K562 (cell line): Measurements from ENCODE around the gene TAAR9. TPM values are rescaled to one million over a fixed set of nuclear protein-coding genes. Genes with fewer than 3 reads are reported as not detected.

Experiments
- ATAC-seq: fragments of 200-7000 bp; cut with Tn5 transposase; 3 replicates; pipeline ENCODE4 v1.9.1; 2020; ENCODE audit warnings: moderate library complexity
- BruUV-seq: library from RNA; stranded (reverse); fragments of 400-500 nt; replicated peaks from 2 replicates; lab custom pipeline; 2021; lab: Mats Ljungman, UMichigan
- CTCF ChIA-PET: fragments of 300-600 bp; formaldehyde crosslinking; extraction: SDS; loops from one replicate; lab custom pipeline; 2021; ENCODE audit warnings: low intra/inter-chr PET ratio; lab: Yijun Ruan, JAX
- POLR2A ChIA-PET: fragments of 300-600, 350-650 bp; sonication (Branson Sonifier 250); formaldehyde crosslinking; extraction: SDS; loops from one replicate; lab custom pipeline; 2021; ENCODE audit warnings: antibody characterized with exemption, inconsistent platforms; lab: Yijun Ruan, JAX
- DNase-seq, 4 experiments: peaks; one replicate each; pipeline versions ENCODE4 v3.0.0 to v3.0.0-alpha.2; 2011 to 2018; ENCODE audit warnings: low spot score in 3 of 4, mixed read lengths in 3 of 4; ENCODE audit errors: extremely low read depth in 1 of 4
- FAIRE-seq: peaks from 2 replicates; lab custom pipeline; 2011; peaks lifted over from hg19 to GRCh38; lab: Jason Lieb, UNC
- H2AFZ ChIP-seq: 2 replicates; pipeline ENCODE4 v1.6.0; 2011; ENCODE audit warnings: low read depth, low read length, control low read depth, inconsistent platforms
- H3K27ac ChIP-seq: fragments of 200-600 bp; 3 replicates; pipeline ENCODE4 v1.8.0; 2011; ENCODE audit warnings: low read depth, mild to moderate bottlenecking, control low read depth, inconsistent platforms, low read length, moderate library complexity, mixed read lengths; ENCODE audit errors: extremely low read depth
- H3K27me3 ChIP-seq, 2 experiments: fragments of 300-600 bp in 1 of 2; 2 replicates in 1 of 2; 3 replicates in 1 of 2; pipeline versions ENCODE4 v1.6.0 to v1.8.0; 2011; ENCODE audit warnings: inconsistent platforms in 2 of 2, low read length in 2 of 2, mild to moderate bottlenecking in 1 of 2, mixed read lengths in 1 of 2, moderate library complexity in 1 of 2; ENCODE audit not compliant: control insufficient read depth in 2 of 2, insufficient read depth in 2 of 2
- H3K36me3 ChIP-seq: fragments of 300-600 bp; 3 replicates; pipeline ENCODE4 v1.8.0; 2011; ENCODE audit warnings: mild to moderate bottlenecking, low read length, inconsistent platforms; ENCODE audit not compliant: control insufficient read depth, insufficient read depth
- H3K4me1 ChIP-seq, 2 experiments: fragments of 200-600 bp in 1 of 2; replicated peaks in 1 of 2; 2 replicates in 1 of 2; 3 replicates in 1 of 2; pipeline versions ENCODE4 v1.5.1 to v1.8.0; 2011; ENCODE audit warnings: inconsistent platforms in 2 of 2, low read length in 2 of 2, mild to moderate bottlenecking in 1 of 2, mixed read lengths in 1 of 2, moderate library complexity in 1 of 2; ENCODE audit not compliant: control insufficient read depth in 2 of 2, insufficient read depth in 2 of 2
- H3K4me2 ChIP-seq: 2 replicates; pipeline ENCODE4 v1.6.1; 2011; ENCODE audit warnings: low read length, control low read depth, inconsistent platforms, mixed read lengths; ENCODE audit not compliant: insufficient read depth
- H3K4me3 ChIP-seq: fragments of 200-600 bp; sonication (generic), shearing (Covaris generic); 2 replicates; pipeline ENCODE4 v1.5.1; 2016; ENCODE audit warnings: control low read depth, inconsistent platforms
- H3K79me2 ChIP-seq: fragments of 200-600 bp; 3 replicates; pipeline ENCODE4 v1.8.0; 2011; ENCODE audit warnings: low read length, inconsistent platforms; ENCODE audit not compliant: control insufficient read depth, insufficient read depth
- H3K9ac ChIP-seq, 2 experiments: 2 replicates each; pipeline versions ENCODE4 v1.6.0 to v1.6.1; 2011; ENCODE audit warnings: low read depth in 2 of 2, low read length in 2 of 2, control low read depth in 1 of 2, inconsistent platforms in 1 of 2, mild to moderate bottlenecking in 1 of 2, mixed read lengths in 1 of 2; ENCODE audit not compliant: insufficient read depth in 1 of 2
- H3K9me1 ChIP-seq: one replicate; pipeline ENCODE4 v1.6.0; 2011; ENCODE audit warnings: inconsistent platforms, mild to moderate bottlenecking, low read length, moderate library complexity; ENCODE audit not compliant: control insufficient read depth, insufficient read depth
- H3K9me3 ChIP-seq: replicated peaks from 2 replicates; pipeline ENCODE4 v1.5.1; 2011; ENCODE audit warnings: low read depth, low read length, inconsistent platforms; ENCODE audit not compliant: control insufficient read depth, insufficient read depth
- H4K20me1 ChIP-seq: replicated peaks from 2 replicates; pipeline ENCODE4 v1.6.1; 2011; ENCODE audit warnings: low read length, inconsistent platforms, mixed read lengths; ENCODE audit not compliant: control insufficient read depth, insufficient read depth
- CXXC5 ChIP-seq: fragments of 250-450 bp; sonication (Bioruptor Pico); IDR thresholded peaks from 2 replicates; pipeline ENCODE4 v1.8.0; 2022; ENCODE audit warnings: inconsistent platforms, mild to moderate bottlenecking, moderate library complexity
- FIP1L1 ChIP-seq: fragments of 200-400 bp; formaldehyde crosslinking; IDR thresholded peaks from 2 replicates; pipeline ENCODE4 v1.6.1; 2018; ENCODE audit warnings: mild to moderate bottlenecking, low read depth, low read length; ENCODE audit not compliant: poor library complexity, severe bottlenecking
- ILK ChIP-seq: fragments of 450-650 bp; IDR thresholded peaks from 2 replicates; pipeline ENCODE4 v1.6.1; 2016; ENCODE audit warnings: missing genetic modification characterization, low read depth, mild to moderate bottlenecking, missing compliant biosample characterization, moderate library complexity, borderline replicate concordance
- KLF13 ChIP-seq: fragments of 450-650 bp; IDR thresholded peaks from 2 replicates; pipeline ENCODE4 v1.6.1; 2016; ENCODE audit warnings: missing genetic modification characterization, low read depth, mild to moderate bottlenecking, missing compliant biosample characterization, moderate library complexity, borderline replicate concordance
- MCM5 ChIP-seq: fragments of 450-650 bp; IDR thresholded peaks from 2 replicates; pipeline ENCODE4 v1.6.1; 2016; ENCODE audit warnings: low read depth
- NBN ChIP-seq: fragments of 450-650 bp; IDR thresholded peaks from 2 replicates; pipeline ENCODE4 v1.6.1; 2016; ENCODE audit warnings: low read depth, mild to moderate bottlenecking
- NUFIP1 ChIP-seq: fragments of 450-650 bp; IDR thresholded peaks from 2 replicates; pipeline ENCODE4 v1.6.1; 2018; ENCODE audit not compliant: partially characterized antibody
- SMARCC2 ChIP-seq: fragments of 450-650 bp; IDR thresholded peaks from 2 replicates; pipeline ENCODE4 v1.6.1; 2017; ENCODE audit warnings: antibody characterized with exemption, moderate library complexity, mild to moderate bottlenecking, low read depth
- SOX6 ChIP-seq: fragments of 450-650 bp; IDR thresholded peaks from 2 replicates; pipeline ENCODE4 v1.6.1; 2014; ENCODE audit warnings: mild to moderate bottlenecking
- SP1 ChIP-seq: sonication (generic); formaldehyde crosslinking; IDR thresholded peaks from 2 replicates; pipeline ENCODE4 v1.8.1; 2022; ENCODE audit warnings: mild to moderate bottlenecking, missing genetic modification reagents
- TOE1 ChIP-seq, 2 experiments: fragments of 450-650 bp in 1 of 2; sonication (generic) in 1 of 2; formaldehyde crosslinking in 1 of 2; IDR thresholded peaks; 2 replicates each; pipeline versions ENCODE4 v1.7.1 to v1.8.0; 2016 to 2022; ENCODE audit warnings: borderline replicate concordance in 2 of 2, mild to moderate bottlenecking in 2 of 2, antibody characterized with exemption in 1 of 2, inconsistent platforms in 1 of 2, low read depth in 1 of 2, missing genetic modification reagents in 1 of 2, moderate library complexity in 1 of 2
- ZBTB26 ChIP-seq: fragments of 450-650 bp; formaldehyde crosslinking; IDR thresholded peaks from 2 replicates; pipeline ENCODE4 v1.4.0; 2022; ENCODE audit warnings: missing genetic modification characterization
- ZNF143 ChIP-seq: sonication (generic); formaldehyde crosslinking; IDR thresholded peaks from 2 replicates; pipeline ENCODE4 v1.9.0; 2022; ENCODE audit warnings: mild to moderate bottlenecking, missing genetic modification reagents
- ZNF311 ChIP-seq: fragments of 250-450 bp; sonication (Bioruptor Pico); IDR thresholded peaks from 2 replicates; pipeline ENCODE4 v1.4.0; 2020; ENCODE audit warnings: mild to moderate bottlenecking, moderate library complexity
- ZNF41 ChIP-seq: fragments of 250-450 bp; sonication (Bioruptor Pico); conservative IDR thresholded peaks from 2 replicates; pipeline ENCODE4 v1.4.0; 2020; ENCODE audit warnings: mild to moderate bottlenecking
- ZNF584 ChIP-seq: fragments of 200-800 bp; sonication (Bioruptor generic); IDR thresholded peaks from 2 replicates; pipeline ENCODE4 v1.6.1; 2016; ENCODE audit warnings: low read depth, mild to moderate bottlenecking, missing genetic modification characterization, missing compliant biosample characterization
- ZNF707 ChIP-seq: fragments of 250-450 bp; sonication (Bioruptor Pico); conservative IDR thresholded peaks from 2 replicates; pipeline ENCODE4 v1.8.0; 2022; ENCODE audit warnings: inconsistent platforms, mild to moderate bottlenecking, moderate library complexity
- WGBS: fragments of 100-300 bp; shearing (Covaris generic); methylation state at CpG from one replicate; pipeline ENCODE4 v1.1.6; 2016; ENCODE audit warnings: low coverage, mixed read lengths; ENCODE audit not compliant: insufficient coverage; ENCODE audit errors: missing lambda C conversion rate; 5-methylcytosine and 5-hydroxymethylcytosine counted together
- in situ Hi-C: fragments of 300-500 bp; cut with MboI; formaldehyde crosslinking; loops from 4 replicates; pipeline ENCODE4 v1.15.0; 2018; ENCODE audit warnings: inconsistent platforms, mixed read lengths
- intact Hi-C: fragments of 100-400 bp; cut with micrococcal nuclease; formaldehyde crosslinking; loops from 2 replicates; pipeline ENCODE4 v1.14.2; 2022
- polyA plus RNA-seq, 8 experiments: library from polyadenylated mRNA; depleted of rRNA in 4 of 8; stranded (reverse) in 5 of 8; unstranded in 3 of 8; fragments of >200 nt; fragmentation: Nextera tagmentation in 2 of 8; fragmentation: Illumina TruSeq in 1 of 8; extraction: Ambion mirVana in 2 of 8; extraction: Trizol in 1 of 8; gene quantifications; 2 replicates each; pipeline versions ENCODE4 v1.2.1 to v1.2.3, GENCODE V29; 2011 to 2014; ENCODE audit warnings: inconsistent platforms in 1 of 8, missing spikeins in 1 of 8
- total RNA-seq, 7 experiments: library from RNA; depleted of rRNA in 6 of 7; stranded (reverse); fragments of >200 nt in 6 of 7; fragmentation: Illumina TruSeq in 2 of 7; extraction: Trizol in 2 of 7; gene quantifications; 2 replicates each; pipeline versions ENCODE4 v1.2.1 to v1.2.3, GENCODE V29; 2011 to 2021; ENCODE audit warnings: low replicate concordance in 1 of 7

Gene TAAR9
- total and polyA plus RNA-seq, 9 of the 15 experiments (the other 6 are each of a cell fraction or from before 2014, with no cell fraction given) = not detected

GRCh38 chr6:132567566-132567965, 29.5 kb downstream of the TAAR9 start:
- intact Hi-C loops (no loop called here), in situ Hi-C loops (no loop called here)
- ATAC-seq = no peak
- Histone ChIP-seq H4K20me1 (no peaks in the 10 kb centered on the region), H3K79me2 (no peaks in the 10 kb centered on the region), H3K4me2 (no peak overlapping the region), H3K4me1 (no peaks in the 10 kb centered on the region), H3K9me1 (no peaks in the 10 kb centered on the region), H3K27ac (no peak overlapping the region), H3K9ac (no peak overlapping the region), H3K9me3 (no peaks in the 10 kb centered on the region), H2AFZ (no peak overlapping the region), H3K27me3 (peaks cover 0 to 7% of the 10 kb centered on the region in 2 experiments; a peak in 2 of 5 replicates), H3K36me3 (no peaks in the 10 kb centered on the region), H3K4me3 (no peak overlapping the region)
- no peak for DNase-seq
- WGBS = 0% methylated on average over 1 of the region's 1 CpG
- POLR2A ChIA-PET = no interaction called here
- CTCF ChIA-PET = no interaction called here
- TF ChIP-seq TOE1 (IDR thresholded peaks at IDR 0.05; ENCODE audit: borderline replicate concordance) = no peak
- no peak for TF ChIP-seq TOE1 (CRISPR knock-in tag; IDR thresholded peaks at IDR 0.05; ENCODE audit: borderline replicate concordance, low read depth)
- no peak for TF ChIP-seq ILK (tag)
- no peak for TF ChIP-seq ZNF707
- TF ChIP-seq ZNF143 = no peak
- no peak for TF ChIP-seq SP1 (CRISPR knock-in tag)
- no peak for TF ChIP-seq CXXC5 (CRISPR knock-in tag)
- TF ChIP-seq ZNF311 (CRISPR knock-in tag) = no peak
- TF ChIP-seq ZNF584 (CRISPR knock-in tag) = no peak
- no peak for TF ChIP-seq MCM5
- no peak for TF ChIP-seq ZNF41 (CRISPR knock-in tag)
- TF ChIP-seq NBN = no peak
- no peak for TF ChIP-seq NUFIP1
- no peak for TF ChIP-seq FIP1L1
- no peak for TF ChIP-seq ZBTB26 (CRISPR knock-in tag)
- TF ChIP-seq SOX6 = no peak
- TF ChIP-seq KLF13 = no peak
- no peak for TF ChIP-seq SMARCC2
- BruUV-seq = no TSS peak
- FAIRE-seq = no peak
